ENCODE measurements around the gene MIF. TPM values are rescaled to one million over a fixed set of nuclear protein-coding genes. Genes with fewer than 3 reads are reported as not detected.
"Not testable (repeated sequence)": the region's sequence is repeated elsewhere in the genome, so short reads cannot be mapped to it uniquely, and the experiment has no call there.

MIF gene
- total RNA-seq, 1 donor from 2014 or later: 242 TPM

DNA sequence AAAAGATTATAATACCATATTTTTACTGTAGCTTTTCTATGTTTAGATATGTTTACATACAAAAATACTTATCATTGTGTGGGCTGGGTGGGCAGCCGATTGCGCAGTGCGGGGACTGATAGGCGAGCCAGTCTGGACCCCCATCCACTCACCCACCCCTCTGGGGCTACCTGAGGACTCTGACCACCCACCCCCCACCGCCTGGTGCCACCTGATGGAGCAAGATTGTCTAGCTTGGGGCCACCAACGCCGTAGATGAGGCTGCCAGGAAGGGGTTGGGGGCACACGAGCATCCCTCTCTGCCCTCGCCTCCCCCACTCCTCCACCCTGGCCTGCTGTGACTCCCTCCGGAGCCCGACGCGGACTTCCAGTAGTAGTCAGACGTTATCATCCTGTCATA lies 32.4 kb downstream of the MIF start:
- no peaks in the 10 kb centered on the region for H3K27me3 ChIP-seq (ENCODE audit: low read depth)
- peaks cover 25% of the 10 kb centered on the region for H3K9me3 ChIP-seq (replicated peaks)
- no peaks in the 10 kb centered on the region for H3K4me1 ChIP-seq
- H3K4me3 ChIP-seq: no peak overlapping the region
- no peak for DNase-seq
- H3K36me3 ChIP-seq: peaks cover 24% of the 10 kb centered on the region
- TF ChIP-seq, protein P1, sequence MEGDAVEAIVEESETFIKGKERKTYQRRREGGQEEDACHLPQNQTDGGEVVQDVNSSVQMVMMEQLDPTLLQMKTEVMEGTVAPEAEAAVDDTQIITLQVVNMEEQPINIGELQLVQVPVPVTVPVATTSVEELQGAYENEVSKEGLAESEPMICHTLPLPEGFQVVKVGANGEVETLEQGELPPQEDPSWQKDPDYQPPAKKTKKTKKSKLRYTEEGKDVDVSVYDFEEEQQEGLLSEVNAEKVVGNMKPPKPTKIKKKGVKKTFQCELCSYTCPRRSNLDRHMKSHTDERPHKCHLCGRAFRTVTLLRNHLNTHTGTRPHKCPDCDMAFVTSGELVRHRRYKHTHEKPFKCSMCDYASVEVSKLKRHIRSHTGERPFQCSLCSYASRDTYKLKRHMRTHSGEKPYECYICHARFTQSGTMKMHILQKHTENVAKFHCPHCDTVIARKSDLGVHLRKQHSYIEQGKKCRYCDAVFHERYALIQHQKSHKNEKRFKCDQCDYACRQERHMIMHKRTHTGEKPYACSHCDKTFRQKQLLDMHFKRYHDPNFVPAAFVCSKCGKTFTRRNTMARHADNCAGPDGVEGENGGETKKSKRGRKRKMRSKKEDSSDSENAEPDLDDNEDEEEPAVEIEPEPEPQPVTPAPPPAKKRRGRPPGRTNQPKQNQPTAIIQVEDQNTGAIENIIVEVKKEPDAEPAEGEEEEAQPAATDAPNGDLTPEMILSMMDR (IDR thresholded peaks at IDR 0.05; ENCODE audit: borderline replicate concordance): no peak
- intact Hi-C loops (cut with micrococcal nuclease): loop anchor here (5.0 kb wide), 1 partner anchor 41 kb away; the partner anchor contains the start of gene DDTL
- H3K27ac ChIP-seq (replicated peaks): no peak overlapping the region

- intact Hi-C loops (cut with micrococcal nuclease): no loop called here
These were observed 44.3 kb downstream of the MIF start for GRCh38 chr22:23938328-23939016.

DNA sequence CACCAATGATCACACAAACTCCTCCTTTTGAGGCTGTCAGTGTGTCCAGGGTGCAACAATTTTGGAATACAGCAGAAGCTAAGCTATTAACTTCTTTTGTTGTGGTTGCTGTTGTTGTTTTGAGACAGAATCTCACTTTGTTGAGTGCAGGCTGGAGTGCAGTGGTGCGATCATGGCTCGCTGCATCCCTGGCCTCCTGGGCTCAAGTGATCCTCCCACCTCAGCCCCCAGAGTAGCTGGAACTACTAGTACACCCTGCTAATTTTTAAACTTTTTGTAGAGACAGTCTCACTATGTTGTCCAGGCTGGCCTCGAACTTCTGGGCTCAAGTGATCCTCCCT lies 44.8 kb downstream of the MIF start:
- Histone ChIP-seq H3K9me3 (replicated peaks) (no peaks in the 10 kb centered on the region), H3K27me3 (ENCODE audit: low read depth) (no peaks in the 10 kb centered on the region), H3K27ac (replicated peaks) (peak overlapping the region; percentile 7), H3K36me3 (no peaks in the 10 kb centered on the region), H3K4me1 (no peaks in the 10 kb centered on the region), H3K4me3 (no peak overlapping the region)
- TF ChIP-seq, protein P1 (IDR thresholded peaks at IDR 0.05; ENCODE audit: borderline replicate concordance): no peak
- intact Hi-C loops (cut with micrococcal nuclease): no loop called here
- no peak for DNase-seq

More at GRCh38 chr22:23938328-23939016, 44.3 kb downstream of the MIF start:
- peak overlapping the region; percentile 7 for H3K27ac ChIP-seq (replicated peaks)
- H3K4me3 ChIP-seq: no peak overlapping the region
- DNase-seq: no peak
- no peaks in the 10 kb centered on the region for H3K27me3 ChIP-seq (ENCODE audit: low read depth)
- TF ChIP-seq, protein P1 (IDR thresholded peaks at IDR 0.05; ENCODE audit: borderline replicate concordance): no peak
- no peaks in the 10 kb centered on the region for H3K4me1 ChIP-seq
- H3K36me3 ChIP-seq: no peaks in the 10 kb centered on the region
- H3K9me3 ChIP-seq (replicated peaks): no peaks in the 10 kb centered on the region

DNA sequence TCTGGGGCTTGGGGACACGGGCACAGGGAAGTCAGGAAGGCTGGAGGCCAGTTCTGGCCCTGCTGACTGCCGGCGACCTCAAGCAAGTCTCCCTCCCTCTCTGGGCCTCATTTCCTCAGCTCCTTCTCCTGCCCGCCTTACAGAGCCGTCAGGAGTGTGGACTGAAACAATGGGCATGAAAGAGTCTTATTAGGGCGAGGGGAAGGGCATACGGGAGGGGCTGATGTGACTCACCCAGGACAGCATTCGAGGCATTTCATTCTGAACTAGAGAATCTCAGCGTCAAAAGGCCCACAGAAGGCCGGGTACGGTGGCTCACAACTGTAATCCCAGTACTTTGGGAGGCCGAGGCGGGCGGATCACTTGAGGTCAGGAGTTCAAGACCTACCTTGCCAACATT lies 46.0 kb downstream of the MIF start:
- intact Hi-C loops (cut with micrococcal nuclease); H3K4me1 ChIP-seq; H3K9me3 ChIP-seq (replicated peaks); DNase-seq; H3K4me3 ChIP-seq; H3K27ac ChIP-seq (replicated peaks); H3K27me3 ChIP-seq (ENCODE audit: low read depth); H3K36me3 ChIP-seq: not testable (repeated sequence)

Other genes with a start within 250 kb of the MIF start
- gene RGL4, start 203.4 kb upstream of the MIF start, total RNA-seq: not detected
- 4.0 TPM for gene ZNF70, start 143.3 kb upstream of the MIF start, total RNA-seq
- 0.69 TPM for gene VPREB3, start 140.0 kb upstream of the MIF start, total RNA-seq
- not detected for gene C22orf15, start 131.4 kb upstream of the MIF start, total RNA-seq
- 1,446 TPM for gene CHCHD10, start 126.4 kb upstream of the MIF start, total RNA-seq
- 16.9 TPM for gene MMP11, start 121.5 kb upstream of the MIF start, total RNA-seq
- 52.0 TPM for gene SMARCB1, start 107.4 kb upstream of the MIF start, total RNA-seq
- gene DERL3, start 55.4 kb upstream of the MIF start, total RNA-seq: 2.0 TPM
- gene SLC2A11, start 36.5 kb upstream of the MIF start, total RNA-seq: 22.0 TPM
- 4.9 TPM for gene GSTT2B, start 66.8 kb downstream of the MIF start, total RNA-seq
- gene DDTL, start 72.5 kb downstream of the MIF start, total RNA-seq: 1.5 TPM
- 157 TPM for gene DDT, start 80.1 kb downstream of the MIF start, total RNA-seq
- gene GSTT2, start 85.8 kb downstream of the MIF start, total RNA-seq: 0.66 TPM
- gene GSTT4, start 111.1 kb downstream of the MIF start, total RNA-seq: not detected
- 46.9 TPM for gene CABIN1, start 116.9 kb downstream of the MIF start, total RNA-seq

All from left ventricle myocardium inferior (tissue), 1 donor.